HepG2 (cell line): Measurements from ENCODE around the gene GSTCD. TPM values are rescaled to one million over a fixed set of nuclear protein-coding genes. Genes with fewer than 3 reads are reported as not detected.

Experiments
- ATAC-seq: fragments of 200-7000 bp; cut with Tn5 transposase; 3 replicates; pipeline ENCODE4 v1.9.1; 2020; ENCODE audit warnings: mild to moderate bottlenecking, moderate library complexity
- BruUV-seq: library from RNA; stranded (reverse); fragments of 400-500 nt; replicated peaks from 2 replicates; lab custom pipeline; 2021; lab: Mats Ljungman, UMichigan
- CTCF ChIA-PET: fragments of 300-600 bp; formaldehyde crosslinking; extraction: SDS; loops from one replicate; lab custom pipeline; 2021; ENCODE audit warnings: low total read pairs, inconsistent platforms, low intra/inter-chr PET ratio; lab: Yijun Ruan, JAX
- POLR2A ChIA-PET: fragments of 350-600 bp; sonication (Branson Sonifier 250); formaldehyde crosslinking; loops from one replicate; lab custom pipeline; 2020; ENCODE audit warnings: antibody characterized with exemption, inconsistent platforms; lab: Yijun Ruan, JAX
- DNase-seq: peaks from one replicate; pipeline ENCODE4 v3.0.0-alpha.2; 2015; ENCODE audit warnings: low spot score
- FAIRE-seq: peaks from 3 replicates; lab custom pipeline; 2011; peaks lifted over from hg19 to GRCh38; lab: Jason Lieb, UNC
- H2AFZ ChIP-seq: one replicate; pipeline ENCODE4 v1.6.1; 2011; ENCODE audit warnings: low read length, inconsistent platforms
- H3K27ac ChIP-seq: fragments of 300-600 bp; 3 replicates; pipeline ENCODE4 v1.8.0; 2011; ENCODE audit warnings: mixed run types, mild to moderate bottlenecking, mixed read lengths, low read length, inconsistent platforms; ENCODE audit not compliant: insufficient read depth; ENCODE audit errors: extremely low read length
- H3K27me3 ChIP-seq, 2 experiments: fragments of 200-600 bp in 1 of 2; 2 replicates in 1 of 2; 3 replicates in 1 of 2; pipeline versions ENCODE4 v1.6.0 to v1.8.0; 2011; ENCODE audit warnings: low read length in 2 of 2, mild to moderate bottlenecking in 2 of 2, moderate library complexity in 2 of 2, inconsistent platforms in 1 of 2; ENCODE audit not compliant: insufficient read depth in 2 of 2, control insufficient read depth in 1 of 2
- H3K36me3 ChIP-seq, 2 experiments: fragments of 200-600 bp in 1 of 2; replicated peaks in 1 of 2; 2 replicates in 1 of 2; 3 replicates in 1 of 2; pipeline versions ENCODE4 v1.5.1 to v1.8.0; 2011; ENCODE audit warnings: low read length in 2 of 2, inconsistent platforms in 1 of 2; ENCODE audit not compliant: insufficient read depth in 2 of 2, control insufficient read depth in 1 of 2
- H3K4me1 ChIP-seq: 2 replicates; pipeline ENCODE4 v1.5.1; 2012; ENCODE audit warnings: low read length, inconsistent platforms; ENCODE audit not compliant: insufficient read depth
- H3K4me2 ChIP-seq: 2 replicates; pipeline ENCODE4 v1.6.0; 2011; ENCODE audit warnings: low read depth, low read length, inconsistent platforms
- H3K4me3 ChIP-seq, 3 experiments: fragments of 200-600 bp in 1 of 3; sonication (generic), shearing (Covaris generic) in 1 of 3; replicated peaks in 1 of 3; 2 replicates each; pipeline ENCODE4 v1.5.1; 2011 to 2016; ENCODE audit warnings: low read length in 3 of 3, inconsistent platforms in 2 of 3, low read depth in 2 of 3, mild to moderate bottlenecking in 2 of 3, control low read depth in 1 of 3, mixed read lengths in 1 of 3; ENCODE audit not compliant: insufficient read depth in 1 of 3
- H3K79me2 ChIP-seq: one replicate; pipeline ENCODE4 v1.6.1; 2011; ENCODE audit warnings: low read length, inconsistent platforms; ENCODE audit not compliant: insufficient read depth
- H3K9ac ChIP-seq: 2 replicates; pipeline ENCODE4 v1.6.0; 2011; ENCODE audit warnings: mild to moderate bottlenecking, low read depth, low read length, inconsistent platforms; ENCODE audit not compliant: insufficient read depth
- H3K9me3 ChIP-seq: 2 replicates; pipeline ENCODE4 v1.5.1; 2012; ENCODE audit warnings: mild to moderate bottlenecking, low read length
- H4K20me1 ChIP-seq: 2 replicates; pipeline ENCODE4 v1.6.0; 2011; ENCODE audit warnings: inconsistent platforms, mild to moderate bottlenecking, low read length, moderate library complexity; ENCODE audit not compliant: insufficient read depth
- ARID2 ChIP-seq: sonication (generic); formaldehyde crosslinking; IDR thresholded peaks from 2 replicates; pipeline ENCODE4 v1.8.1; 2022; ENCODE audit warnings: mild to moderate bottlenecking, missing genetic modification reagents, borderline replicate concordance
- HNRNPK ChIP-seq: fragments of 200-400 bp; formaldehyde crosslinking; IDR thresholded peaks from 2 replicates; pipeline ENCODE4 v1.6.1; 2018; ENCODE audit warnings: low read length, low read depth, moderate library complexity, mild to moderate bottlenecking; ENCODE audit not compliant: poor library complexity, severe bottlenecking
- NR3C1 ChIP-seq: sonication (generic); formaldehyde crosslinking; IDR thresholded peaks from 2 replicates; pipeline ENCODE4 v1.4.0; 2020; ENCODE audit warnings: missing genetic modification reagents
- PAWR ChIP-seq: sonication (generic); formaldehyde crosslinking; IDR thresholded peaks from 2 replicates; pipeline ENCODE4 v1.4.0; 2020; ENCODE audit warnings: missing genetic modification reagents, mild to moderate bottlenecking, borderline replicate concordance
- RBAK ChIP-seq: sonication (generic); formaldehyde crosslinking; IDR thresholded peaks from 2 replicates; pipeline ENCODE4 v1.5.1; 2020; ENCODE audit warnings: mild to moderate bottlenecking, missing genetic modification reagents
- SALL1 ChIP-seq: sonication (generic); formaldehyde crosslinking; IDR thresholded peaks from 2 replicates; pipeline ENCODE4 v1.8.0; 2022; ENCODE audit warnings: mild to moderate bottlenecking, missing genetic modification reagents
- SMARCC2 ChIP-seq: fragments of 450-650 bp; IDR thresholded peaks from 2 replicates; pipeline ENCODE4 v1.6.1; 2017; ENCODE audit warnings: antibody characterized with exemption, mild to moderate bottlenecking
- TAF1 ChIP-seq: sonication (generic); formaldehyde crosslinking; IDR thresholded peaks from 2 replicates; pipeline ENCODE4 v1.4.0; 2020; ENCODE audit warnings: missing genetic modification reagents
- ZFP36 ChIP-seq: fragments of 150-350 bp; IDR thresholded peaks from 2 replicates; pipeline ENCODE4 v1.6.1; 2018; ENCODE audit warnings: borderline replicate concordance, low read length, low read depth; ENCODE audit not compliant: partially characterized antibody
- ZNF207 ChIP-seq: fragments of 450-650 bp; IDR thresholded peaks from 2 replicates; pipeline ENCODE4 v1.6.1; 2016; ENCODE audit warnings: antibody characterized with exemption, borderline replicate concordance
- ZNF317 ChIP-seq: sonication (generic); formaldehyde crosslinking; IDR thresholded peaks from 2 replicates; pipeline ENCODE4 v1.5.0; 2020; ENCODE audit warnings: mild to moderate bottlenecking, missing genetic modification reagents
- ZNF431 ChIP-seq: sonication (generic); formaldehyde crosslinking; IDR thresholded peaks from 2 replicates; pipeline ENCODE4 v1.9.0; 2022; ENCODE audit warnings: missing genetic modification reagents, low read depth, mild to moderate bottlenecking, borderline replicate concordance
- ZNF768 ChIP-seq: sonication (generic); formaldehyde crosslinking; IDR thresholded peaks from 2 replicates; pipeline ENCODE4 v1.4.0; 2020; ENCODE audit warnings: missing genetic modification reagents
- WGBS: methylation state at CpG from one replicate; pipeline ENCODE4 v1.1.6; 2017; ENCODE audit warnings: low lambda C conversion rate; 5-methylcytosine and 5-hydroxymethylcytosine counted together
- in situ Hi-C: cut with HindIII; loops from 2 replicates; pipeline ENCODE4 v1.10.0; 2017; ENCODE audit warnings: low pct_unique_long_range_greater_than_20kb; ENCODE audit not compliant: extremely low pct_ligation_motif_present
- intact Hi-C: fragments of 100-400 bp; cut with micrococcal nuclease; formaldehyde crosslinking; loops from one replicate; pipeline ENCODE4 v1.10.0; 2022; ENCODE audit not compliant: unreplicated experiment
- polyA plus RNA-seq, 8 experiments: library from polyadenylated mRNA; depleted of rRNA in 3 of 8; stranded (reverse) in 7 of 8; unstranded in 1 of 8; fragments of >200 nt; fragmentation: Illumina TruSeq in 4 of 8; extraction: Trizol in 4 of 8; gene quantifications; 2 replicates each; pipeline versions ENCODE4 v1.2.1 to v1.2.3, GENCODE V29; 2011 to 2016; ENCODE audit warnings: low read depth in 4 of 8, missing spikeins in 1 of 8, mixed read lengths in 1 of 8; ENCODE audit not compliant: insufficient read depth in 1 of 8
- total RNA-seq, 5 experiments: library from RNA; depleted of rRNA; stranded (reverse); fragments of >200 nt; fragmentation: Illumina TruSeq; extraction: Trizol; gene quantifications; 2 replicates each; pipeline ENCODE4 v1.2.3, GENCODE V29; 2016; ENCODE audit warnings: low read depth in 1 of 5
- TF ChIP-seq, protein P1 (sequence below): sonication (generic); formaldehyde crosslinking; IDR thresholded peaks from 2 replicates; pipeline ENCODE4 v1.5.1; 2020; ENCODE audit warnings: mild to moderate bottlenecking, moderate library complexity, missing genetic modification reagents
- TF ChIP-seq, protein P2 (sequence below): sonication (generic); formaldehyde crosslinking; IDR thresholded peaks from 2 replicates; pipeline ENCODE4 v1.4.0; 2020; ENCODE audit warnings: missing genetic modification reagents
- TF ChIP-seq, protein P3 (sequence below): IDR thresholded peaks from 2 replicates; pipeline ENCODE4 v1.6.1; 2016; ENCODE audit warnings: low read depth, borderline replicate concordance
- TF ChIP-seq, protein P4 (sequence below): sonication (generic); formaldehyde crosslinking; IDR thresholded peaks from 2 replicates; pipeline ENCODE4 v1.4.0; 2020; ENCODE audit warnings: missing genetic modification reagents

Gene GSTCD
- total and polyA plus RNA-seq, 2 of the 13 experiments (the other 11 are each of a cell fraction or from before 2014, with no cell fraction given), result 7.9 to 30.8 TPM

DNA sequence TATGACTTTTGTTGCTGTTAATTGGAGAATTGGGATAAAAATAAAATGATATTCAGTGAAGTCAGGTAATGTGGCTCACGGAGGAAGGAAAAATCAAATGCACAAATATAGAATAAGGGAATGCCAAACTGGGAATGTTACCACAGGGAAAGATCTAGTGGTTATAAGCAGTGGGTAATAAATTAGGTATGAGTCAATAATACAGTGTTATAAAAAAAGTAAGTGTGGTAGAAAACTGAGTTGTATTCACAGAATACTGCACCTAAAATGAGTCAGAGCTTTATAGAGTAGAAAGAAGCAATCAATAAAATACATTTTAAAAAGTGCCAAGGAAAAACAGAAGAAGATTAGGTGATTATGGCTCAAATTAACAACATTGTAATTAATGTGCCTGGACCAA, 34.6 kb upstream of the GSTCD start:
- CTCF ChIA-PET, result no interaction called here
- intact Hi-C loops, result loop anchor here (10.0 kb wide), 1 partner anchor 149 kb away; no protein-coding TSS in a partner anchor

DNA sequence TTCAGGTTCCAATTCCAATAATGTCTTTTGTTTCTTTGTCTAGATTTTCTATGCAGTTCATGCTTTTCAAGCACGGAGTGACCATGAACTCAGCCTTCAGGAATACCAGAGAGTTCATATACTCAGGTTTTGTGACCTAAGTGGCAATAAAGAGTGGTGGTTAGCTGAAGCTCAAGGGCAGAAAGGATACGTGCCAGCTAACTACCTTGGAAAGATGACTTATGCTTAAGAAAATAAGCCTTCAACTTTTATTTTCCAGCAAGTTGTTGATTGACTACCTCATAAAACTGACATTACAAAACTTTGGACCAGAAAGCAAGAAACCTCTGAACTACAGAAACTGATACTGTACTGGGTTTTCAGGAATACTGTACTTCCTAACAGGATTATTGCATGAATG, 30.9 kb upstream of the GSTCD start:
- in situ Hi-C loops, result no loop called here
- Histone ChIP-seq H3K9ac (no peak overlapping the region), H3K36me3 (peaks cover 2 to 4% of the 10 kb centered on the region in 2 experiments; a peak in 3 of 5 replicates), H3K9me3 (no peaks in the 10 kb centered on the region), H2AFZ (no peak overlapping the region), H3K27ac (no peak overlapping the region), H3K79me2 (no peaks in the 10 kb centered on the region), H3K27me3 (no peaks in the 10 kb centered on the region), H3K4me1 (no peaks in the 10 kb centered on the region), H4K20me1 (no peaks in the 10 kb centered on the region), H3K4me3 (no peak overlapping the region), H3K4me2 (no peak overlapping the region)
- POLR2A ChIA-PET, result no interaction called here
- DNase-seq (no peak), FAIRE-seq (no peak), ATAC-seq (no peak)
- no TSS peak for BruUV-seq
- 32% methylated on average over 2 of the region's 2 CpGs for WGBS
- intact Hi-C loops, result loop anchor here (10.0 kb wide), 1 partner anchor 153 kb away; no protein-coding TSS in a partner anchor
- CTCF ChIA-PET, result no interaction called here
- TF ChIP-seq ZNF431 (CRISPR knock-in tag), result no peak
- TF ChIP-seq, protein P1, sequence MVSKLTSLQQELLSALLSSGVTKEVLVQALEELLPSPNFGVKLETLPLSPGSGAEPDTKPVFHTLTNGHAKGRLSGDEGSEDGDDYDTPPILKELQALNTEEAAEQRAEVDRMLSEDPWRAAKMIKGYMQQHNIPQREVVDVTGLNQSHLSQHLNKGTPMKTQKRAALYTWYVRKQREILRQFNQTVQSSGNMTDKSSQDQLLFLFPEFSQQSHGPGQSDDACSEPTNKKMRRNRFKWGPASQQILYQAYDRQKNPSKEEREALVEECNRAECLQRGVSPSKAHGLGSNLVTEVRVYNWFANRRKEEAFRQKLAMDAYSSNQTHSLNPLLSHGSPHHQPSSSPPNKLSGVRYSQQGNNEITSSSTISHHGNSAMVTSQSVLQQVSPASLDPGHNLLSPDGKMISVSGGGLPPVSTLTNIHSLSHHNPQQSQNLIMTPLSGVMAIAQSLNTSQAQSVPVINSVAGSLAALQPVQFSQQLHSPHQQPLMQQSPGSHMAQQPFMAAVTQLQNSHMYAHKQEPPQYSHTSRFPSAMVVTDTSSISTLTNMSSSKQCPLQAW (CRISPR knock-in tag), result no peak
- no peak for TF ChIP-seq ZFP36
- no peak for TF ChIP-seq ZNF317 (CRISPR knock-in tag)
- TF ChIP-seq, protein P2, sequence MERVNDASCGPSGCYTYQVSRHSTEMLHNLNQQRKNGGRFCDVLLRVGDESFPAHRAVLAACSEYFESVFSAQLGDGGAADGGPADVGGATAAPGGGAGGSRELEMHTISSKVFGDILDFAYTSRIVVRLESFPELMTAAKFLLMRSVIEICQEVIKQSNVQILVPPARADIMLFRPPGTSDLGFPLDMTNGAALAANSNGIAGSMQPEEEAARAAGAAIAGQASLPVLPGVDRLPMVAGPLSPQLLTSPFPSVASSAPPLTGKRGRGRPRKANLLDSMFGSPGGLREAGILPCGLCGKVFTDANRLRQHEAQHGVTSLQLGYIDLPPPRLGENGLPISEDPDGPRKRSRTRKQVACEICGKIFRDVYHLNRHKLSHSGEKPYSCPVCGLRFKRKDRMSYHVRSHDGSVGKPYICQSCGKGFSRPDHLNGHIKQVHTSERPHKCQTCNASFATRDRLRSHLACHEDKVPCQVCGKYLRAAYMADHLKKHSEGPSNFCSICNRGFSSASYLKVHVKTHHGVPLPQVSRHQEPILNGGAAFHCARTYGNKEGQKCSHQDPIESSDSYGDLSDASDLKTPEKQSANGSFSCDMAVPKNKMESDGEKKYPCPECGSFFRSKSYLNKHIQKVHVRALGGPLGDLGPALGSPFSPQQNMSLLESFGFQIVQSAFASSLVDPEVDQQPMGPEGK, result no peak
- no peak for TF ChIP-seq NR3C1

More for the DNA sequence above, 34.6 kb upstream of the GSTCD start:
- DNase-seq (no peak), FAIRE-seq (no peak), ATAC-seq (no peak)
- H3K27me3 ChIP-seq, result no peaks in the 10 kb centered on the region
- peaks cover 8% of the 10 kb centered on the region; the same call in 1 of the 2 replicates for H3K4me1 ChIP-seq
- no peak overlapping the region for H3K27ac ChIP-seq
- TF ChIP-seq HNRNPK, result no peak
- no peak for TF ChIP-seq ZNF768 (CRISPR knock-in tag)
- TF ChIP-seq SMARCC2, result no peak
- no peak for TF ChIP-seq SALL1 (CRISPR knock-in tag)
- TF ChIP-seq, protein P3, sequence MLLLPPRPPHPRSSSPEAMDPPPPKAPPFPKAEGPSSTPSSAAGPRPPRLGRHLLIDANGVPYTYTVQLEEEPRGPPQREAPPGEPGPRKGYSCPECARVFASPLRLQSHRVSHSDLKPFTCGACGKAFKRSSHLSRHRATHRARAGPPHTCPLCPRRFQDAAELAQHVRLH (CRISPR knock-in tag), result no peak
- no peak for TF ChIP-seq TAF1
- TF ChIP-seq RBAK (CRISPR knock-in tag), result no peak
- no peak for TF ChIP-seq ZNF207
- TF ChIP-seq PAWR (CRISPR knock-in tag), result no peak
- TF ChIP-seq, protein P4, sequence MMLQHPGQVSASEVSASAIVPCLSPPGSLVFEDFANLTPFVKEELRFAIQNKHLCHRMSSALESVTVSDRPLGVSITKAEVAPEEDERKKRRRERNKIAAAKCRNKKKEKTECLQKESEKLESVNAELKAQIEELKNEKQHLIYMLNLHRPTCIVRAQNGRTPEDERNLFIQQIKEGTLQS, result no peak
- no peak for TF ChIP-seq ARID2 (CRISPR knock-in tag)
- H3K4me2 ChIP-seq, result no peak overlapping the region
- BruUV-seq, result no TSS peak
- POLR2A ChIA-PET, result no interaction called here
- in situ Hi-C loops, result no loop called here
- no peaks in the 10 kb centered on the region for H3K9me3 ChIP-seq
- H2AFZ ChIP-seq, result no peak overlapping the region
- 29% methylated on average over 1 of the region's 1 CpG for WGBS
- H3K9ac ChIP-seq, result no peak overlapping the region
- no peaks in the 10 kb centered on the region for H3K36me3 ChIP-seq
- no peaks in the 10 kb centered on the region for H3K79me2 ChIP-seq
- H3K4me3 ChIP-seq, result no peak overlapping the region
- H4K20me1 ChIP-seq, result no peaks in the 10 kb centered on the region
